A549 (cell line): Measurements from ENCODE around the gene GRAMD1A. TPM values are rescaled to one million over a fixed set of nuclear protein-coding genes. Genes with fewer than 3 reads are reported as not detected.

Experiments
- ATAC-seq, 2 experiments: fragments of 200-7000 bp in 1 of 2; fragments of >200 bp in 1 of 2; cut with Nextera tagmentation in 1 of 2; cut with Tn5 transposase in 1 of 2; 3 replicates each; pipeline versions ENCODE4 v1.8.0 to v1.9.1; 2018 to 2020; ENCODE audit warnings: mild to moderate bottlenecking in 1 of 2, moderate library complexity in 1 of 2
- CTCF ChIA-PET: fragments of 300-600 bp; sonication (Branson Sonifier 250); formaldehyde crosslinking; extraction: SDS; loops from one replicate; lab custom pipeline; 2021; ENCODE audit warnings: antibody characterized with exemption, inconsistent platforms; lab: Yijun Ruan, JAX
- POLR2A ChIA-PET: fragments of 350-600 bp; formaldehyde crosslinking; extraction: SDS; loops from one replicate; lab custom pipeline; 2021; ENCODE audit warnings: antibody characterized with exemption, inconsistent platforms; lab: Yijun Ruan, JAX
- DNase-seq, 2 experiments: peaks; one replicate each; pipeline versions ENCODE4 v3.0.0 to v3.0.0-alpha.2; 2011 to 2016; ENCODE audit warnings: low read depth in 1 of 2, low spot score in 1 of 2
- FAIRE-seq: peaks from 2 replicates; lab custom pipeline; 2011; peaks lifted over from hg19 to GRCh38; lab: Jason Lieb, UNC
- H3K27ac ChIP-seq, 2 experiments: fragments of >200 bp; sonication (Bioruptor Twin); formaldehyde crosslinking; 3 replicates each; pipeline ENCODE4 v1.5.1; 2016 to 2017
- H3K4me1 ChIP-seq: fragments of >200 bp; sonication (Bioruptor Twin); formaldehyde crosslinking; 3 replicates; pipeline ENCODE4 v1.6.1; 2016
- H3K4me2 ChIP-seq: fragments of >200 bp; sonication (Bioruptor Twin); formaldehyde crosslinking; 3 replicates; pipeline ENCODE4 v1.6.1; 2016
- H3K4me3 ChIP-seq: fragments of >200 bp; sonication (Bioruptor Twin); formaldehyde crosslinking; 3 replicates; pipeline ENCODE4 v1.5.1; 2016
- H3K9me3 ChIP-seq: fragments of >200 bp; sonication (Bioruptor Twin); formaldehyde crosslinking; 3 replicates; pipeline ENCODE4 v1.6.1; 2016
- ATOH8 ChIP-seq: fragments of 250-450 bp; sonication (Bioruptor Pico); IDR thresholded peaks from 2 replicates; pipeline ENCODE4 v1.5.0; 2020; ENCODE audit warnings: low read depth, mild to moderate bottlenecking, moderate library complexity
- BCL3 ChIP-seq: fragments of >200 bp; sonication (Bioruptor Twin); formaldehyde crosslinking; IDR thresholded peaks from 3 replicates; pipeline ENCODE4 v1.6.1; 2016
- CBX2 ChIP-seq: fragments of 200-600 bp; sonication (generic); IDR thresholded peaks from 2 replicates; pipeline ENCODE4 v1.6.1; 2016; ENCODE audit warnings: low read depth, mild to moderate bottlenecking, borderline replicate concordance
- EHF ChIP-seq: fragments of 250-450 bp; sonication (Bioruptor Pico); IDR thresholded peaks from 2 replicates; pipeline ENCODE4 v1.5.0; 2020; ENCODE audit warnings: mild to moderate bottlenecking
- GATA3 ChIP-seq: IDR thresholded peaks from 2 replicates; pipeline ENCODE4 v1.6.1; 2012; ENCODE audit warnings: borderline replicate concordance
- HDAC2 ChIP-seq: fragments of 200-600 bp; sonication (generic); IDR thresholded peaks from 2 replicates; pipeline ENCODE4 v1.6.1; 2016
- HES2 ChIP-seq: fragments of >200 bp; sonication (Bioruptor Twin); formaldehyde crosslinking; IDR thresholded peaks from 2 replicates; pipeline ENCODE4 v1.6.1; 2016
- HMGXB4 ChIP-seq: fragments of 250-450 bp; sonication (Bioruptor Pico); IDR thresholded peaks from 2 replicates; pipeline ENCODE4 v1.5.0; 2021; ENCODE audit warnings: mild to moderate bottlenecking, moderate library complexity, borderline replicate concordance
- HOXB13 ChIP-seq: fragments of 250-450 bp; sonication (Bioruptor Pico); IDR thresholded peaks from 2 replicates; pipeline ENCODE4 v1.5.0; 2020; ENCODE audit warnings: low read depth, mild to moderate bottlenecking, moderate library complexity
- KDM5A ChIP-seq: fragments of 200-600 bp; sonication (generic); IDR thresholded peaks from 2 replicates; pipeline ENCODE4 v1.6.1; 2016; ENCODE audit warnings: antibody characterized with exemption, mild to moderate bottlenecking
- NPAS2 ChIP-seq: fragments of 250-450 bp; sonication (Bioruptor Pico); IDR thresholded peaks from 2 replicates; pipeline ENCODE4 v1.8.0; 2022; ENCODE audit warnings: mild to moderate bottlenecking, moderate library complexity, borderline replicate concordance
- POLR2A ChIP-seq: IDR thresholded peaks from 2 replicates; pipeline ENCODE4 v1.6.1; 2012; ENCODE audit warnings: mild to moderate bottlenecking, low read length
- POLR2AphosphoS2 ChIP-seq: conservative IDR thresholded peaks from 2 replicates; pipeline ENCODE4 v1.6.1; 2012; ENCODE audit warnings: low read length, improper control_type of control experiment, inconsistent platforms
- RARB ChIP-seq: fragments of 250-450 bp; sonication (Bioruptor Pico); IDR thresholded peaks from 2 replicates; pipeline ENCODE4 v1.8.0; 2021; ENCODE audit warnings: mild to moderate bottlenecking, moderate library complexity
- REST ChIP-seq: fragments of 200-600 bp; sonication (generic); IDR thresholded peaks from 2 replicates; pipeline ENCODE4 v1.6.1; 2016; ENCODE audit warnings: antibody characterized with exemption, mild to moderate bottlenecking, moderate library complexity
- SMC3 ChIP-seq: fragments of >200 bp; sonication (Bioruptor Twin); formaldehyde crosslinking; IDR thresholded peaks from 3 replicates; pipeline ENCODE4 v1.6.1; 2018; ENCODE audit warnings: inconsistent platforms
- ZC3H11A ChIP-seq: fragments of 450-650 bp; IDR thresholded peaks from 2 replicates; pipeline ENCODE4 v1.6.1; 2014; ENCODE audit warnings: antibody characterized with exemption, mild to moderate bottlenecking
- ZSCAN20 ChIP-seq: fragments of 250-450 bp; sonication (Bioruptor Pico); IDR thresholded peaks from 2 replicates; pipeline ENCODE4 v1.8.0; 2022; ENCODE audit warnings: mild to moderate bottlenecking, moderate library complexity
- WGBS: methylation state at CpG from one replicate; pipeline ENCODE4 v1.1.6; 2017; ENCODE audit errors: missing lambda C conversion rate; 5-methylcytosine and 5-hydroxymethylcytosine counted together
- polyA plus RNA-seq, 4 experiments: library from polyadenylated mRNA; depleted of rRNA in 3 of 4; stranded (reverse); fragments of >200 nt; fragmentation: RNase III in 1 of 4; extraction: RNeasy Plus Mini Kit Qiagen cat#74134 plus additional on column Dnase treatment in 1 of 4; gene quantifications; 2 replicates in 3 of 4; 3 replicates in 1 of 4; pipeline ENCODE4 v1.2.3, GENCODE V29; 2011 to 2017
- TF ChIP-seq, protein P1 (sequence below): IDR thresholded peaks from 2 replicates; pipeline ENCODE4 v1.6.1; 2012; ENCODE audit warnings: low read depth, borderline replicate concordance

The GRAMD1A gene
- polyA plus RNA-seq, 2 of the 4 experiments (the other 2 are of a cell fraction), result 128 to 184 TPM

GRCh38 chr19:35046461-35046860, 46.3 kb downstream of the GRAMD1A start:
- ChIA-PET CTCF (interaction anchor here (1.0 to 16.2 kb wide), 19 partner anchors 13 to 195 kb away, joined by 3 to 374 read pairs (median 8); partner anchors contain the start of genes LGI4 and SCN1B), POLR2A (interaction anchor here (0.7 to 1.1 kb wide), 2 partner anchors 42 to 449 kb away, joined by 3 read pairs; no protein-coding TSS in a partner anchor)
- H3K27ac ChIP-seq, result no peak overlapping the region
- no peak overlapping the region for H3K4me2 ChIP-seq
- peaks cover 20% of the 10 kb centered on the region for H3K4me1 ChIP-seq
- TF ChIP-seq HOXB13 (CRISPR knock-in tag) (no peak), RARB (CRISPR knock-in tag) (no peak), GATA3 (no peak), POLR2A (no peak), ZSCAN20 (CRISPR knock-in tag) (no peak), HDAC2 (no peak), KDM5A (no peak), NPAS2 (CRISPR knock-in tag) (no peak), ATOH8 (CRISPR knock-in tag) (no peak), ZC3H11A (no peak), REST (no peak), POLR2AphosphoS2 (no peak), EHF (no peak), HES2 (no peak), SMC3 (no peak), BCL3 (no peak), CBX2 (no peak), HMGXB4 (CRISPR knock-in tag) (no peak)
- TF ChIP-seq, protein P1, sequence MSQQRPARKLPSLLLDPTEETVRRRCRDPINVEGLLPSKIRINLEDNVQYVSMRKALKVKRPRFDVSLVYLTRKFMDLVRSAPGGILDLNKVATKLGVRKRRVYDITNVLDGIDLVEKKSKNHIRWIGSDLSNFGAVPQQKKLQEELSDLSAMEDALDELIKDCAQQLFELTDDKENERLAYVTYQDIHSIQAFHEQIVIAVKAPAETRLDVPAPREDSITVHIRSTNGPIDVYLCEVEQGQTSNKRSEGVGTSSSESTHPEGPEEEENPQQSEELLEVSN, result no peak
- FAIRE-seq, result no peak
- no peak for ATAC-seq
- H3K4me3 ChIP-seq, result no peak overlapping the region
- no peak for DNase-seq
- WGBS, result 85% methylated on average over 5 of the region's 5 CpGs
- H3K9me3 ChIP-seq, result no peaks in the 10 kb centered on the region
